Testis (tissue), 2 donors: ENCODE data around the gene NLRC5.

Source experiments
- POLR2A ChIP-seq: fragments of 450-650 bp; IDR thresholded peaks from one replicate; pipeline ENCODE4 v1.6.1; 2017; ENCODE audit warnings: antibody characterized with exemption, mild to moderate bottlenecking, moderate library complexity
- TF ChIP-seq, protein P1 (sequence below), 3 experiments: fragments of 450-650 bp in 2 of 3; fragments of 200-600 bp in 1 of 3; sonication (generic) in 1 of 3; IDR thresholded peaks; one replicate each; pipeline ENCODE4 v1.5.1; 2016 to 2019; ENCODE audit warnings: antibody characterized with exemption in 3 of 3, mild to moderate bottlenecking in 2 of 3, moderate library complexity in 1 of 3

DNA sequence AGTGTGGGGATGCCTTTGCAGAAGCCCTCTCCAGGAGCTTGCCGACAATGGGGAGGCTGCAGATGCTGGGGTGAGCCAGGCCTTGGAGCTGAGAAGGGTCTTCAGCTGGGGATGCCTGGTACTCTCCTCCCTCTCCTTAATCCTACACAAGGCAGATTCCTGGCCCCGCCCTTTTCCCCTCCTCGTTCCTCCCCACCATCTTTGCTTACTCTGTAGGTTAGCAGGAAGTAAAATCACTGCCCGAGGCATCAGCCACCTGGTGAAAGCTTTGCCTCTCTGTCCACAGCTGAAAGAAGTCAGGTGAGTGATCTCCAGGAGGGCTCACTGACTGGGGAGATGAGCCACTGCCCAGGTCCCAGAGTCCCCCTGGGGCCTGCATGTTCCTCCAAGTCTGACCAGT, 38.7 kb downstream of the NLRC5 start:
- TF ChIP-seq, protein P1, sequence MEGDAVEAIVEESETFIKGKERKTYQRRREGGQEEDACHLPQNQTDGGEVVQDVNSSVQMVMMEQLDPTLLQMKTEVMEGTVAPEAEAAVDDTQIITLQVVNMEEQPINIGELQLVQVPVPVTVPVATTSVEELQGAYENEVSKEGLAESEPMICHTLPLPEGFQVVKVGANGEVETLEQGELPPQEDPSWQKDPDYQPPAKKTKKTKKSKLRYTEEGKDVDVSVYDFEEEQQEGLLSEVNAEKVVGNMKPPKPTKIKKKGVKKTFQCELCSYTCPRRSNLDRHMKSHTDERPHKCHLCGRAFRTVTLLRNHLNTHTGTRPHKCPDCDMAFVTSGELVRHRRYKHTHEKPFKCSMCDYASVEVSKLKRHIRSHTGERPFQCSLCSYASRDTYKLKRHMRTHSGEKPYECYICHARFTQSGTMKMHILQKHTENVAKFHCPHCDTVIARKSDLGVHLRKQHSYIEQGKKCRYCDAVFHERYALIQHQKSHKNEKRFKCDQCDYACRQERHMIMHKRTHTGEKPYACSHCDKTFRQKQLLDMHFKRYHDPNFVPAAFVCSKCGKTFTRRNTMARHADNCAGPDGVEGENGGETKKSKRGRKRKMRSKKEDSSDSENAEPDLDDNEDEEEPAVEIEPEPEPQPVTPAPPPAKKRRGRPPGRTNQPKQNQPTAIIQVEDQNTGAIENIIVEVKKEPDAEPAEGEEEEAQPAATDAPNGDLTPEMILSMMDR (IDR thresholded peaks at IDR 0.05): no peak
- TF ChIP-seq POLR2A: no peak
